HG03039 (cell line): ENCODE results near the gene PTRH2.

Source experiments
- ATAC-seq: cut with Tn5 transposase; IDR thresholded peaks from one replicate; pipeline ENCODE4 v1.9.1; 2021; ENCODE audit warnings: mild to moderate bottlenecking, moderate library complexity; ENCODE audit not compliant: unreplicated experiment

The PTRH2 gene

GRCh38 chr17:59722623-59723022, 15.4 kb upstream of the PTRH2 start:
- ATAC-seq: no peak

- ATAC-seq: no peak
These were observed 12.3 kb upstream of the PTRH2 start for GRCh38 chr17:59719526-59719925.

- ATAC-seq: no peak
These were observed 9.2 kb upstream of the PTRH2 start for GRCh38 chr17:59716427-59716826.

GRCh38 chr17:59714255-59714654, 7.0 kb upstream of the PTRH2 start:
- ATAC-seq: no peak

- no peak for ATAC-seq
These were observed 5.6 kb upstream of the PTRH2 start for GRCh38 chr17:59712862-59713261.

- no peak for ATAC-seq
These were observed 4.7 kb upstream of the PTRH2 start for GRCh38 chr17:59711936-59712335.

- no peak for ATAC-seq
These were observed 771 bp upstream of the PTRH2 start for GRCh38 chr17:59707971-59708430.

- ATAC-seq: no peak
These were observed 4.9 kb downstream of the PTRH2 start for GRCh38 chr17:59702304-59702703.

- ATAC-seq: no peak
These were observed 7.4 kb downstream of the PTRH2 start for GRCh38 chr17:59699786-59700185.

- no peak for ATAC-seq
These were observed 8.0 kb downstream of the PTRH2 start for GRCh38 chr17:59699218-59699617.

- no peak for ATAC-seq
These were observed 9.1 kb downstream of the PTRH2 start for GRCh38 chr17:59698143-59698542.

- ATAC-seq: no peak
These were observed 10.4 kb downstream of the PTRH2 start for GRCh38 chr17:59696682-59697277.

GRCh38 chr17:59695945-59696681, 11.1 kb downstream of the PTRH2 start:
- no peak for ATAC-seq

GRCh38 chr17:59694344-59694743, 12.9 kb downstream of the PTRH2 start:
- no peak for ATAC-seq

- ATAC-seq: no peak
These were observed 13.6 kb downstream of the PTRH2 start for GRCh38 chr17:59693582-59693981.

- no peak for ATAC-seq
These were observed 18.7 kb downstream of the PTRH2 start for GRCh38 chr17:59688496-59688895.

GRCh38 chr17:59688008-59688407, 19.2 kb downstream of the PTRH2 start:
- no peak for ATAC-seq

GRCh38 chr17:59684967-59685366, 22.3 kb downstream of the PTRH2 start:
- ATAC-seq: no peak

- ATAC-seq: no peak
These were observed 23.9 kb downstream of the PTRH2 start for GRCh38 chr17:59683283-59683682.

GRCh38 chr17:59680314-59680713, 26.9 kb downstream of the PTRH2 start:
- no peak for ATAC-seq

GRCh38 chr17:59678918-59679317, 28.3 kb downstream of the PTRH2 start:
- no peak for ATAC-seq

- no peak for ATAC-seq
These were observed 30.5 kb downstream of the PTRH2 start for GRCh38 chr17:59676716-59677115.

- ATAC-seq: no peak
These were observed 32.0 kb downstream of the PTRH2 start for GRCh38 chr17:59675231-59675630.
